ENCODE measurements around the gene EXOC4.

Gene EXOC4

DNA sequence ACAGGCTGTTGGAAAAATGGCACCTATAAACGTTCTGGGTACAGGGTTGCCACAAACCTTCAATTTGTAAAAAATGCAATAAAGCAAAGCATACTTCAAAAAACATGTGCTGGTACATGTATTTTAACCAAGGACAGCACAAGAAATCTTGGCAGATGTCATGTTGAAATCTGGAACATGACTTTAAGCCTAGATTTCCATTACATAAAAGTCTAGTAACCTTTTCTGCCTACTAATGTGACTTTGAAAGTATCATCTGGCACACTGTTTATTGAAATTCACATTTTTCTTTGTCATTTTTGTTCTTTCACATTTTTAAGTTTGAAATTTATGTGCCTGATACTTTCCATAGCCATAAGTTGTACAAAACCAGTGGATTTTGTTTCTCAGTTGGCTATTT lies 296.8 kb downstream of the EXOC4 start:
- no peaks in the 10 kb centered on the region for H3K27me3 Mint-ChIP-seq
- no peak for ATAC-seq (replicated peaks)
- no peak overlapping the region for H3K4me3 Mint-ChIP-seq
- no peaks in the 10 kb centered on the region for H3K9me3 Mint-ChIP-seq
- H3K36me3 Mint-ChIP-seq: peaks cover 0 to 4% of the 10 kb centered on the region in 2 donors
- no peaks in the 10 kb centered on the region for H3K4me1 Mint-ChIP-seq
- no peak for DNase-seq
- no peak overlapping the region for H3K27ac Mint-ChIP-seq

- H3K36me3 Mint-ChIP-seq: peaks cover 0 to 4% of the 10 kb centered on the region in 2 donors
- ATAC-seq (replicated peaks): no peak
- no peaks in the 10 kb centered on the region for H3K9me3 Mint-ChIP-seq
- H3K4me3 Mint-ChIP-seq: no peak overlapping the region
- no peak for DNase-seq
- no peaks in the 10 kb centered on the region for H3K4me1 Mint-ChIP-seq
- H3K27ac Mint-ChIP-seq: no peak overlapping the region
- H3K27me3 Mint-ChIP-seq: no peaks in the 10 kb centered on the region
Measured at GRCh38 chr7:133550145-133550544, 297.3 kb downstream of the EXOC4 start.

DNA sequence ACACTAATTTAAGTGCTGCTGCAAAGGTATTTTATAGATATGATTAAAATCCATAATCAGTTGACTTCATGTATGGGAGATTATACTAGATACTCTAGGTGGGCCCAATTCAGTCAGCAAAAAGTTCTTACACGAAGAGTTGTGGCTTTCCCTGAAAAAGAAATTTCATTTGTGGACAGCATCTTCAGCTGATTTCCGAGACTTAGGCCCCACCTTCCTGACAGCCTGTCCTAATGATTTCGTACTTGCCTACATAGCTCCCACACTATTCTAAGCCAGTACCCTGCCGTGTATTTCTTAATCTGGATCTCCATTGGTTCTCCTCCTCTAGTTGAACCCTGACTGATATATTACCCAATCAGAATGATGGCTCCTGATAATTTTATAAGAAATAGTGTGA lies 297.9 kb downstream of the EXOC4 start:
- peaks cover 0 to 4% of the 10 kb centered on the region in 2 donors for H3K36me3 Mint-ChIP-seq
- H3K4me3 Mint-ChIP-seq: no peak overlapping the region
- H3K27ac Mint-ChIP-seq: no peak overlapping the region
- H3K9me3 Mint-ChIP-seq: no peaks in the 10 kb centered on the region
- ATAC-seq (replicated peaks) (no peak), DNase-seq (no peak)
- no peaks in the 10 kb centered on the region for H3K27me3 Mint-ChIP-seq
- H3K4me1 Mint-ChIP-seq: no peaks in the 10 kb centered on the region

DNA sequence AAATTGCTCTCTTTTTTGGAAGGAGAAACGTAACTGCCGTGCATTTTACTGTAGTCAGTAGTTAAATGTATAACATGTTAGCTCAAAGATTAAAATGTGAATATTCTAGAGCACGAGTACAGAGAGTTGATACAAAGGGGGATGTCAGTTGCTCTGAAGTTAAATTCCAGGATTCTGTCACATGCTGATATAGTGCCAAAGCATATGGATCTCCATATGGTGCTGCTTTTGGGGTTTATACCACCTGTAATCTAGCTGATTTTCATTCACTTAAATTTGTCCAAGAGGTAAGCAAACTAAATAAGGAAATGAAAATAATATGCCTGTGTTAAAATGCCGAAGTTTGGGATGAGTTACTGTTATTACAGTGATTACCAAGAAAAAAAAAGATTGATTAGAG lies 298.6 kb downstream of the EXOC4 start:
- H3K4me3 Mint-ChIP-seq: no peak overlapping the region
- no peak overlapping the region for H3K27ac Mint-ChIP-seq
- peaks cover 1 to 2% of the 10 kb centered on the region in 2 donors for H3K4me1 Mint-ChIP-seq
- H3K9me3 Mint-ChIP-seq: no peaks in the 10 kb centered on the region
- no peak for DNase-seq
- ATAC-seq (replicated peaks): no peak
- H3K36me3 Mint-ChIP-seq: peaks cover 0 to 6% of the 10 kb centered on the region in 2 donors
- H3K27me3 Mint-ChIP-seq: no peaks in the 10 kb centered on the region

DNA sequence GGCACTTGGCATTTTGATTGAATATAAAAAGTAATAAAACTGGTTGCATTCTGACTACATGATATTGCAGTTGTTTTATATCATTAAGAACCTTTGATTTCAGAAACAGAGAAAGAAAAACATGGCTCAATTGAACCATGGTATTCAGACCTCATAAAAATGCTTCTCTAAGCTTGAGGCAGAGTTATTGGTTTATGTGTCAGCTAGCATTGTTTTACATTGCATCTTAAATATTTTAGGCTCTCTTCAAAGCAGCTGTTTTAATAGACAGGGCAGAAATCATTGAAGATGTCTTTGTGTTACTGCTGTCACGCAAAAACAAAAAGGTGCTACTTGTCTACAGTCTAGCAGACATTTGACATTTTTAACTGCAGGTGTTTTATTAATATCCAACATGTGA lies 299.2 kb downstream of the EXOC4 start:
- Mint-ChIP-seq H3K27ac (no peak overlapping the region), H3K4me3 (no peak overlapping the region), H3K36me3 (peaks cover 1 to 10% of the 10 kb centered on the region in 2 donors), H3K9me3 (no peaks in the 10 kb centered on the region), H3K27me3 (no peaks in the 10 kb centered on the region), H3K4me1 (peaks cover 2 to 6% of the 10 kb centered on the region in 2 donors)
- DNase-seq (no peak), ATAC-seq (replicated peaks) (no peak)

DNA sequence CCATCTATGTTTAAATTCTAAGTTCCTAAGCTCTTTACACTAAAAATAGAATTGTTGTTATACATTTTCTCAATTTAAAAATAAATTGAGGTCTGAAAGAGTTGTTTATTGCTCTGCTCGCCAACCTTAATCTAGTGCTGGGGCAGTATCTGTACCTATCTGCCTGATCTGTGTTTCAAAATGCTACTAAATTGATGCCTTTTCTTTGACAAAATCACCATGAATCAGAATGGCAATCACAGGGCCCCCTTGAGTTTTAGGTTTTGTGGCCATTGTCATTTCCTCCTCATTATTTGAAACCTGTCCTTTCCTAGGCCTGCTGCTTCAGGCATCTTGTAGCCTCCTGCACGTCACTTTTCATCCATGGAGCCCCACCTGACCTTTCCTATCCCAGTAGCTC lies 301.5 kb downstream of the EXOC4 start:
- Mint-ChIP-seq H3K4me1 (peaks cover 2 to 6% of the 10 kb centered on the region in 2 donors), H3K9me3 (no peaks in the 10 kb centered on the region), H3K4me3 (no peak overlapping the region), H3K27ac (no peak overlapping the region), H3K36me3 (peaks cover 1 to 6% of the 10 kb centered on the region in 2 donors), H3K27me3 (no peaks in the 10 kb centered on the region)
- no peak for ATAC-seq (replicated peaks)
- DNase-seq: no peak

GRCh38 chr7:133556048-133556447 lies 303.2 kb downstream of the EXOC4 start:
- no peak overlapping the region for H3K27ac Mint-ChIP-seq
- ATAC-seq (replicated peaks): no peak

GRCh38 chr7:133556553-133556952 lies 303.7 kb downstream of the EXOC4 start:
- Mint-ChIP-seq H3K4me3 (no peak overlapping the region), H3K27ac (no peak overlapping the region), H3K27me3 (no peaks in the 10 kb centered on the region), H3K4me1 (peaks cover 2 to 6% of the 10 kb centered on the region in 2 donors), H3K36me3 (peaks cover 1 to 9% of the 10 kb centered on the region in 2 donors), H3K9me3 (no peaks in the 10 kb centered on the region)
- ATAC-seq (replicated peaks) (no peak), DNase-seq (no peak)

More at GRCh38 chr7:133556048-133556447, 303.2 kb downstream of the EXOC4 start:
- Mint-ChIP-seq H3K27me3 (no peaks in the 10 kb centered on the region), H3K36me3 (peaks cover 1 to 6% of the 10 kb centered on the region in 2 donors), H3K9me3 (no peaks in the 10 kb centered on the region), H3K4me1 (peaks cover 2 to 6% of the 10 kb centered on the region in 2 donors), H3K4me3 (no peak overlapping the region)
- no peak for DNase-seq

DNA sequence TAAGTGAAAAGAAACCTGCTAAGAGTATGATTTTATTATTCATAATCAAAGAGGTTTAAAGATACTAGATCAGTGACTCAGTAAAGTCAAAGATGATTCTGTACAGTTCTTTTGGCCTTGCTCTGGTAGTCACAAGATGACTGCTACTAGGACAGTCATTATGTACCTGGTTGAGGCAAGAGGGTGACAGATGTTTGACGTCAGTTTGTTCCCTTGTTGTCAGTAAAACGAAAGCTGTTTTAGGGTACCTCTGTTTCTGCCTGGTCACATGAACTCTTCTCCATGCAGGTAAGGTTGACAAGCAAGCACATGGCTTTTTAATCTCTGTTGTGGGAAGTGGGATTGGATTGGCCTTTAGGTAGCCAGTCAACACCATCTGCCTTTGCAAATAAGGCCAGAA lies 308.0 kb downstream of the EXOC4 start:
- DNase-seq (no peak), ATAC-seq (replicated peaks) (no peak)
- Mint-ChIP-seq H3K4me3 (no peak overlapping the region), H3K36me3 (peaks cover 4 to 20% of the 10 kb centered on the region in 2 donors), H3K27me3 (no peaks in the 10 kb centered on the region), H3K27ac (no peak overlapping the region), H3K4me1 (peaks cover 2 to 6% of the 10 kb centered on the region in 2 donors), H3K9me3 (no peaks in the 10 kb centered on the region)

DNA sequence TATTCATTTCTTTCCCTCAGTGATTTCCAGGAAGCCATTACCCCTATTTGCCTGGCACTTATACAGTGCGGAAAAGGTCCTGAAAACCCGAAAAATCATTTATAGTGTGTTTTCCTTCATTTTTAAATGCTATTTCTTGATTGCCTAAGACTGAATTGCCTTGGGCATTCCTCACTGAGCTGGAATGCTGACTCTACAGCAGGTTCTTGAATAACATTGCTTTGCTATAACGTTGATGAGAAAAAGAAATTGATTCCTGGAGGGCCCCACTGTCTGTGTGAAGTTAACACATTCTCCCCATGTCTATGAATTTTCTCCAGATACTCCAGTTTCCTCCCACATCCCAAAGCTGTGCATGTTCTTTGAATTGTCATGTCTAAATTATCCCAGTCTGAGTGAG lies 308.5 kb downstream of the EXOC4 start:
- peaks cover 2 to 5% of the 10 kb centered on the region in 2 donors for H3K4me1 Mint-ChIP-seq
- no peaks in the 10 kb centered on the region for H3K9me3 Mint-ChIP-seq
- DNase-seq (no peak), ATAC-seq (replicated peaks) (no peak)
- no peaks in the 10 kb centered on the region for H3K27me3 Mint-ChIP-seq
- no peak overlapping the region for H3K27ac Mint-ChIP-seq
- H3K4me3 Mint-ChIP-seq: no peak overlapping the region
- peaks cover 7 to 21% of the 10 kb centered on the region in 2 donors for H3K36me3 Mint-ChIP-seq

DNA sequence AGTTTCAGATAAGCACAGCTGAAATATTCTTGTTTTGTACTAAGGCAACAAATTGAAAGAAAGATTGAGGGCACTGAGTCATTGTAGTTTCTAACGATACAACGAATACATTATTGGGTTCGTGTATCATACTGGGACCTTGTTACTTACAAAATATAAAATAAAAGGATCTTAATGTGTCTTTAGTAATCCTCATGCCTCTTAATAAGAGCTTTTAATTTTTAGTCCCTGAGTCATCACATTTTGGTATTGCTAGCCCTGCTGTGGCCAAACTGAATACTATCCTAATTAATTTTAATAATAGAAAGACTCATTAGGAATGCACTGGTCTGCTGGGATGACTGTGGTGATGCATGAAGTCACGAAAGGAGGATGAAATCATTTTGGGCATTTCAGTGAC lies 309.7 kb downstream of the EXOC4 start:
- Mint-ChIP-seq H3K27me3 (no peaks in the 10 kb centered on the region), H3K27ac (no peak overlapping the region), H3K4me3 (no peak overlapping the region), H3K36me3 (peaks cover 6 to 16% of the 10 kb centered on the region in 2 donors), H3K9me3 (no peaks in the 10 kb centered on the region), H3K4me1 (no peaks in the 10 kb centered on the region)
- no peak for DNase-seq
- no peak for ATAC-seq (replicated peaks)

DNA sequence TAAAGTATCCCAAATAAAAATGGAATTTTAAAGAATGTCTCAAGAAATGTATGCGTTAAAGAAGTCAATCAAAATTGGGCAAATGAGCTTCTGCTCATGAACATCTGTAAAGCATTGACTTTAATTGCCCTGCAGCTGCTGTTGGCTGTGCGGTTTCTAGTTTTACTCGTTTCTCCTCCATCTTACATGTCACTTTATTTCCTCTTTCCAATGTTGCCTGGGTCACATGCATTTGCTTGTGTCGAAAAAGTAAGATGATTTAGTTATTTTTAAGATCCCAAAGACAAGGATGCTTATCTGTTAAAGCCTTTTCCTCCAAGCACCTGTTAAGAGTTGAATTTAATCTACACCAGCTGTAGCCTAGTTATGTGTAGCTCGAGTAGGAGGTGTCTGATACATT lies 310.4 kb downstream of the EXOC4 start:
- H3K27me3 Mint-ChIP-seq: no peaks in the 10 kb centered on the region
- ATAC-seq (replicated peaks): no peak
- no peaks in the 10 kb centered on the region for H3K9me3 Mint-ChIP-seq
- peaks cover 6 to 16% of the 10 kb centered on the region in 2 donors for H3K36me3 Mint-ChIP-seq
- H3K27ac Mint-ChIP-seq: no peak overlapping the region
- no peak overlapping the region for H3K4me3 Mint-ChIP-seq
- H3K4me1 Mint-ChIP-seq: no peaks in the 10 kb centered on the region
- no peak for DNase-seq

GRCh38 chr7:133564484-133564883 lies 311.6 kb downstream of the EXOC4 start:
- no peaks in the 10 kb centered on the region for H3K4me1 Mint-ChIP-seq
- no peak overlapping the region for H3K27ac Mint-ChIP-seq

GRCh38 chr7:133568544-133568943 lies 315.7 kb downstream of the EXOC4 start:
- H3K36me3 Mint-ChIP-seq: peaks cover 5 to 12% of the 10 kb centered on the region in 2 donors

More at GRCh38 chr7:133564484-133564883, 311.6 kb downstream of the EXOC4 start:
- ATAC-seq (replicated peaks) (no peak), DNase-seq (no peak)
- Mint-ChIP-seq H3K4me3 (no peak overlapping the region), H3K9me3 (no peaks in the 10 kb centered on the region), H3K36me3 (peaks cover 6 to 16% of the 10 kb centered on the region in 2 donors), H3K27me3 (no peaks in the 10 kb centered on the region)

DNA sequence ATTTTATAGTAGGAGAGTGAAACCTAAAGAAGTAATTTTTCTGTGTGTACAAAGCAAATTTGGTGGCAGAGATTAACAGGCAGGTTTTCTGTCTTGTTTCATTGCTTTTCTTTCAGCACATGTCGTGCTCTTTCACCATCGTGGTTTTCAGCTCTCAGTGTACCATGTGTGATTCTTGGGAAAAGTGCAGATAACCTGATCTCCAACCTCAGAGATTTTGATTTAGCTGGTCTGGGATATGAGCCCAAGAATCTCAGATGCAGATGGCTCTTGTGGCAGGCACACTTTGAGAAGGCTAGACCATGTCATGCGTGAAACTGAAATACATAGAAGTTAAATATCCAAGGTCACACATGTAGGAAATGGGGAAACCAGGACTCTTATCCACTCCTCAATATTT lies 317.4 kb downstream of the EXOC4 start:
- Mint-ChIP-seq H3K4me3 (no peak overlapping the region), H3K36me3 (peaks cover 3 to 7% of the 10 kb centered on the region in 2 donors), H3K9me3 (no peaks in the 10 kb centered on the region), H3K4me1 (peaks cover 0 to 7% of the 10 kb centered on the region in 2 donors), H3K27ac (no peak overlapping the region), H3K27me3 (no peaks in the 10 kb centered on the region)
- DNase-seq: no peak
- ATAC-seq (replicated peaks): no peak

More at GRCh38 chr7:133568544-133568943, 315.7 kb downstream of the EXOC4 start:
- Mint-ChIP-seq H3K27ac (no peak overlapping the region), H3K4me3 (no peak overlapping the region), H3K9me3 (no peaks in the 10 kb centered on the region), H3K4me1 (peaks cover 0 to 4% of the 10 kb centered on the region in 2 donors), H3K27me3 (no peaks in the 10 kb centered on the region)
- ATAC-seq (replicated peaks) (no peak), DNase-seq (no peak)

DNA sequence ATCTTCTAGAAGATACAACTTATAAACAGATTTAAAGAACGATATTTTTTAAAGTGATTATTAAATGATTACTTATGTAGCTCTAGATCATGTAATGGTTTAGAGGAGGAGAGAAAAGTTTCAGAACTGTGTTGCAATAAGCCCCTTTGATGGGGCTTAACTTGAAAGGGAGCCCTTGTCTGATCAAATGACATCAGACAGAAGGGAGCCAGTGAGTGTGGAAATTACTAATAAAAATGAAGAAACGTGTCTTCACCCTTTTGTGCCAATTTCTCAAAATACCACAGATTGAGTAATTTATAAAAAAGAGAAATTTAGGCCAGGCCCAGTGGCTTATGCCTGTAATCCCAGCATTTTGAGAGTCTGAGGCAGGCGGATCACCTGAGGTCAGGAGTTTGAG lies 318.2 kb downstream of the EXOC4 start:
- Mint-ChIP-seq H3K27me3 (no peaks in the 10 kb centered on the region), H3K9me3 (no peaks in the 10 kb centered on the region), H3K36me3 (peaks cover 1% of the 10 kb centered on the region in 2 donors), H3K4me3 (no peak overlapping the region), H3K27ac (no peak overlapping the region), H3K4me1 (peaks cover 0 to 7% of the 10 kb centered on the region in 2 donors)
- ATAC-seq (replicated peaks) (no peak), DNase-seq (no peak)

Data from stimulated activated naive B cell treated with anti-CD40 and anti-IgM and Interleukin-4, amounts not matched to agents 10 μg/mL and 1 μg/mL and 100 μg/mL, for 72 hours (primary cell).